ENCODE measurements around the gene NFAM1.

The NFAM1 gene

GRCh38 chr22:42380769-42381551 lies 51.2 kb downstream of the NFAM1 start:
- DNase-seq: no peak

GRCh38 chr22:42379966-42380537 lies 52.2 kb downstream of the NFAM1 start:
- DNase-seq: no peak

- peak; percentile 43 for DNase-seq
These were observed 55.3 kb downstream of the NFAM1 start for GRCh38 chr22:42376711-42377554.

- peak; percentile 64 for DNase-seq
These were observed 56.2 kb downstream of the NFAM1 start for GRCh38 chr22:42375982-42376381.

GRCh38 chr22:42372976-42373375 lies 59.2 kb downstream of the NFAM1 start:
- DNase-seq: no peak

GRCh38 chr22:42371501-42371900 lies 60.7 kb downstream of the NFAM1 start:
- no peak for DNase-seq

GRCh38 chr22:42371099-42371498 lies 61.1 kb downstream of the NFAM1 start:
- no peak for DNase-seq

GRCh38 chr22:42369250-42370041 lies 62.8 kb downstream of the NFAM1 start:
- DNase-seq: peak; percentile 95

- no peak for DNase-seq
These were observed 63.6 kb downstream of the NFAM1 start for GRCh38 chr22:42368379-42369249.

GRCh38 chr22:42367980-42368378 lies 64.2 kb downstream of the NFAM1 start:
- DNase-seq: no peak

GRCh38 chr22:42366806-42367581 lies 65.2 kb downstream of the NFAM1 start:
- no peak for DNase-seq

- DNase-seq: no peak
These were observed 66.1 kb downstream of the NFAM1 start for GRCh38 chr22:42365942-42366695.

- DNase-seq: no peak
These were observed 66.9 kb downstream of the NFAM1 start for GRCh38 chr22:42365111-42365865.

- DNase-seq: no peak
These were observed 67.5 kb downstream of the NFAM1 start for GRCh38 chr22:42364604-42365110.

- no peak for DNase-seq
These were observed 68.3 kb downstream of the NFAM1 start for GRCh38 chr22:42363892-42364291.

- no peak for DNase-seq
These were observed 70.7 kb downstream of the NFAM1 start for GRCh38 chr22:42361523-42361922.

GRCh38 chr22:42360348-42360747 lies 71.9 kb downstream of the NFAM1 start:
- DNase-seq: no peak

GRCh38 chr22:42358643-42359558 lies 73.3 kb downstream of the NFAM1 start:
- DNase-seq: no peak
